GM20000 (cell line): ENCODE measurements around the gene MIB1.

ENCODE experiments used
- DNase-seq: peaks from one replicate; pipeline ENCODE4 v3.0.0; 2012; ENCODE audit warnings: low spot score
- CTCF ChIP-seq: IDR thresholded peaks from 2 replicates; pipeline ENCODE4 v1.5.1; 2012; ENCODE audit warnings: mild to moderate bottlenecking, control low read depth; ENCODE audit errors: extremely low read depth, missing control alignments

MIB1 gene

DNA sequence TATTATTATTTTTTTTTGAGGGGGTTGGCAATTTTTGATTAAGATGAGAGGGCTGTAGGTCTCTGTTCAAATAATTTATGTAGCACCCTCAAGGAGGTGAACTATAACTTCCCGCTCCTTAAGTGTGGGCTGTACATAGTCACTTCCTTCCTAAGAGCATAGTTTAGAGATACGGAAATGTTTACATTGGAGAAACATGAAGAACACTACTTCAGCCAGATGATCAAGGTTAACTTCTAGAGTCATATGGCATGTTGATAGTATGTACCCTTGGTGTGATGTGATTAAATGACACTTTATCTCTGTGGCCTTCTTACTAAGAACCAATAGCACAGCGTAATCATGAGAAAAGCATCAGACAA, 93.7 kb downstream of the MIB1 start:
- TF ChIP-seq CTCF, result no peak
- DNase-seq, result no peak

DNA sequence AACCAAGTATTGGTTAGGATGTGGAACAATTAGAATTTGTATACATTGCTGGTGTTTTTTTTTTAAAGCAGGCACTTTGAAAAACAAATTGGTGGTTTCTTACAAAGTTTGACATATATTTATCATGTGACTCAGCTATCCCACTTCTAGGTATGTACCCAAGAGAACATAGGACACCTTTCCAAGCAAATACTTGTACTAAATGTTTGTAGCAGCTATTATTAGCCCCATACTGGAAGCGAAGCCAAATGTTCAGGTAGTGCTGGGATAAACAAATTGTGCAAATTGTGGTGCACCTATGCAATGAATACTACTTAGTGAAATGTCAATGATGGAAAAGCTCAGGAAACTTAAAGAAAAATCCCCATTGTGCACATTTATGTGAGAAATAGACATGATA, 101.0 kb downstream of the MIB1 start:
- no peak for DNase-seq
- no peak for TF ChIP-seq CTCF

GRCh38 chr18:21843341-21843740, 102.7 kb downstream of the MIB1 start:
- DNase-seq, result no peak
- no peak for TF ChIP-seq CTCF

DNA sequence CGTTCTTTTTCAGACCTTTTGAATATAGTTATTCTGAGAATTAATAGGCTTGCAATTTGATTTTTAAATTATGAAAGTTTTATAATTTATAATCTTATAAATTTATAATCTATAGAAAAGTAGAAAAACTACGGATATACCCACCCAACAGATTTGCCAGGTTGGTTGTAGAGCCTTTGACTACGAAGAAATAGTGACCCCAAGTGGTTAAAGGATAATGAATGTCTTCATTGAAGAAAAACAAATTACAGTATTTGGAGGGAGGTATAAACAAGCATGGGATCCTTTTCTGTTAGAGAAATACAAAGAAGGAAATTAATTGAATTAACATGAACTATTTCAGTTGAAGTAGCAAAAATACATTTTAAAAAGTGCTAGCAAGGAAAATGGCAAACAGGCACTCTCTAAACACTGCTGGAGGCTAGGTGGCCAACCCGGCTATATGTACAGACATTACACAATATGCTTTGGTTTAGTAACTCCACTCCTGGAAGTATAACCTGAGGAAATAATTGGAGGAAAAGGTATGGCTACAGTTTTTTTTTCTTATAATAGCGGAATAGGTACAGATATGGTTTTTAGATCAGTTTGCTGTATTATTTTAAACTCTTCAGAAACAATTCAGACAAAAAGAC, 110.9 kb downstream of the MIB1 start:
- peak; percentile 8 for DNase-seq
- TF ChIP-seq CTCF, result no peak

GRCh38 chr18:21853016-21853415, 112.4 kb downstream of the MIB1 start:
- TF ChIP-seq CTCF, result no peak
- peak; percentile 43 for DNase-seq

DNA sequence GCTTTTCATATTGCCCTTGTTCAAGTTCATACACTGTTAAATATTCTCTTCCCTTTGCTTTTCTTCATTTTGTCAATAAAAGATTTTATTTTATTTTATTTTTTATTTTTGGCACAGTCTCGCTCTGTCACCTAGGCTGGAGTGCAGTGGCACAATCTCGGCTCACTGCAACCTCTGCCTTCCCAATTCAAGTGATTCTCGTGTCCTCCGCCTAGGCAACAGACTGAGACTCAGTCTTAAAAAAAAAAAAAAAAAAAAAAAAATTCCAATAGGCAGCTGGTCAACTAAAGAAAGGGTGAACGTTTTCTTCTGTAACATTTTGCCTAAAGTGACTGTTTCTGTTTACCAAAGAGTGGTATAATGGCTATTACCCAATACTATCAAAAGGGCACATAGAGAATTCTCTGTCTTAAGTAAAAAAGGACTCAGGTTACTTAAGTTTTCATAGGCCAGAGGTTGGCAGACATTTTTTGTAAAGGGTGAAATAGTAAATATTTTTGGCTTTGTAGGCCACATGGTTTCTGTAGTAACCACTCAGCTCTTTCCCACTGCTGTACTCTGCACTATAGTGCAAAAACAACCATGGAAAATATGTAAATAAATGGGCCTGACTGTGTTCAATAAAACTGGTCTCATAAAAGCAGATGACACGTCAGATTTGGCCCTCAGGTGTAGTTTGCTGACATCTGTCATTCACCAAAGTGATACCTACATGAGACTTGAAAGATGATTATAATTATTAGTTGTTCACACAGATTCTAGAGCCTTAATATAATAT, 113.4 kb downstream of the MIB1 start:
- no peak for TF ChIP-seq CTCF
- no peak for DNase-seq

- no peak for TF ChIP-seq CTCF
Observed at GRCh38 chr18:21855432-21855831, 114.8 kb downstream of the MIB1 start.

More at GRCh38 chr18:21855432-21855831, 114.8 kb downstream of the MIB1 start:
- DNase-seq, result no peak
